ENCODE measurements around the gene AIMP1. TPM values are rescaled to one million over a fixed set of nuclear protein-coding genes. Genes with fewer than 3 reads are reported as not detected.

AIMP1 gene
- total RNA-seq, 1 experiment from 2014 or later: 143 TPM

DNA sequence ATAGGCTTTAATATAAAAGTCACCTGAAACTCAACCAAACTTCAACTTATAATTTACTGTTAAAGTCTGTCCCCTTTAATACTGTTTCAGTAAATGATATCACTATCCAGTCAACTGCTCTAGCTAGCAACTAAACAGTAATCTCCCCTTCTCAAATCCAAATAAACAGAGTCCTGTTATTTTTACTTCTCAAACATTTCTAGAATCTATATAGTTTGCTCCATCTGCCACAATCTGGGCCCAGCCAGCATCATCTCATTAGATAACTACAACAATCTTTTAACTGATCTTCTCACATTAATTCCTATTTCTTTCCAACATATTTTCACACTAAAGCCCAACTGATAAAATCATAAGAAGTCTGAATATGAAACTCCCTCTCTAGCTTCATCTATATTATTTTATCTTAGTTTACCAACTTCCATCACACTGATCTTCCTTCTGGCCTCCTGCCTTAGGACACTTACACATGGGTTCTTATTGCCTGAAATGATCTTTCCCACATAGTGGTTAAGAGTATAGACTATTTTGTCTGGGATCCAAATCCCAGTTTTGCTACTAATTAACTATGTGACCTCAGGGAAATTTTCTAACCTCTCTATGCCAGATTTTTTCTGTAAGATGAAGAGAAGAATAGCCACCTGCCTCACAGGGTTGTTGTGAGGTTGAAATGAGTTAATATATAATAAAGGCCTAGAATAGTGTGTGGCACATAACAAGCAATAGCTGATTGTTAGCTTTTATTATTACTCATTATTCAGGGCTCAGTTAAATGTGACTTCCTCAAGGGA lies 18.9 kb upstream of the AIMP1 start:
- Histone ChIP-seq H3K27me3 (replicated peaks; ENCODE audit: control insufficient read depth, insufficient read depth, low read length) (no peaks in the 10 kb centered on the region), H3K36me3 (ENCODE audit: control insufficient read depth, insufficient read depth, low read length) (no peaks in the 10 kb centered on the region; the same call in 1 of the 2 replicates), H3K9me3 (no peaks in the 10 kb centered on the region), H3K4me1 (peaks cover 24% of the 10 kb centered on the region), H3K4me3 (ENCODE audit: low read depth, low read length) (no peak overlapping the region)
- no TSS peak for BruUV-seq (replicated peaks)
- peaks cover 27% of the 10 kb centered on the region for H3K4me1 Mint-ChIP-seq (ENCODE audit: low read depth, unreplicated experiment)
- H3K4me3 Mint-ChIP-seq (ENCODE audit: unreplicated experiment): peak overlapping the region; percentile 4
- peaks cover 26% of the 10 kb centered on the region for H3K36me3 Mint-ChIP-seq (ENCODE audit: insufficient read depth, unreplicated experiment)
- no peak for DNase-seq
- ChIA-PET CTCF (no interaction called here), POLR2A (no interaction called here)
- TF ChIP-seq, protein P1, sequence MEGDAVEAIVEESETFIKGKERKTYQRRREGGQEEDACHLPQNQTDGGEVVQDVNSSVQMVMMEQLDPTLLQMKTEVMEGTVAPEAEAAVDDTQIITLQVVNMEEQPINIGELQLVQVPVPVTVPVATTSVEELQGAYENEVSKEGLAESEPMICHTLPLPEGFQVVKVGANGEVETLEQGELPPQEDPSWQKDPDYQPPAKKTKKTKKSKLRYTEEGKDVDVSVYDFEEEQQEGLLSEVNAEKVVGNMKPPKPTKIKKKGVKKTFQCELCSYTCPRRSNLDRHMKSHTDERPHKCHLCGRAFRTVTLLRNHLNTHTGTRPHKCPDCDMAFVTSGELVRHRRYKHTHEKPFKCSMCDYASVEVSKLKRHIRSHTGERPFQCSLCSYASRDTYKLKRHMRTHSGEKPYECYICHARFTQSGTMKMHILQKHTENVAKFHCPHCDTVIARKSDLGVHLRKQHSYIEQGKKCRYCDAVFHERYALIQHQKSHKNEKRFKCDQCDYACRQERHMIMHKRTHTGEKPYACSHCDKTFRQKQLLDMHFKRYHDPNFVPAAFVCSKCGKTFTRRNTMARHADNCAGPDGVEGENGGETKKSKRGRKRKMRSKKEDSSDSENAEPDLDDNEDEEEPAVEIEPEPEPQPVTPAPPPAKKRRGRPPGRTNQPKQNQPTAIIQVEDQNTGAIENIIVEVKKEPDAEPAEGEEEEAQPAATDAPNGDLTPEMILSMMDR (IDR thresholded peaks at IDR 0.05; ENCODE audit: insufficient read depth in 1 of 2, low read depth in 1 of 2, low read length in 1 of 2, severe bottlenecking in 1 of 2, unreplicated experiment in 1 of 2): no peak
- peak overlapping the region; percentile 17 for H3K27ac Mint-ChIP-seq (ENCODE audit: unreplicated experiment)
- H3K9me3 Mint-ChIP-seq (ENCODE audit: unreplicated experiment): peaks cover 10% of the 10 kb centered on the region
- intact Hi-C loops (cut with micrococcal nuclease; ENCODE audit: unreplicated experiment): no loop called here
- no peaks in the 10 kb centered on the region for H3K27me3 Mint-ChIP-seq (ENCODE audit: insufficient read depth, unreplicated experiment)

DNA sequence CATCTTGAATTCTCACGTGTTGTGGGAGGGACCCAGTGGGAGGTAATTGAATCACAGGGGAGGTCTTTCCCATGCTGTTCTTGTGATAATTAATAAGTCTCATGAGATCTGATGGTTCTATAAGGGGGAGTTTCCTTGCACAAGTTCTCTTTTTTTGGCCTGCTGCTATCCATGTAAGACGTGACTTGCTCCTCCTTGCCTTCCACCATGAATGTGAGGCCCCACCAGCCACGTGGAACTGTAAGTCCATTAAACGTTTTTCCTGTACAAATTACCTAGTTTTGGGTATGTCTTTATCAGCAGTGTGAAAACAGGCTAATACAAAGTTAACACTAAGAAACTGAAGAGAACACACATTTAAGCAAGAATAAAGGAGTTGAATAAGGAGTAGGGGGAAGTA lies 16.4 kb upstream of the AIMP1 start:
- no peak overlapping the region for H3K27ac Mint-ChIP-seq (ENCODE audit: unreplicated experiment)
- H3K4me3 ChIP-seq (ENCODE audit: low read depth, low read length): no peak overlapping the region
- no peaks in the 10 kb centered on the region for H3K27me3 Mint-ChIP-seq (ENCODE audit: insufficient read depth, unreplicated experiment)
- DNase-seq: no peak
- ChIA-PET POLR2A (no interaction called here), CTCF (no interaction called here)
- intact Hi-C loops (cut with micrococcal nuclease; ENCODE audit: unreplicated experiment): no loop called here
- H3K4me3 Mint-ChIP-seq (ENCODE audit: unreplicated experiment): no peak overlapping the region
- H3K4me1 ChIP-seq: peaks cover 46% of the 10 kb centered on the region
- no TSS peak for BruUV-seq (replicated peaks)
- peaks cover 1% of the 10 kb centered on the region; the same call in 1 of the 2 replicates for H3K36me3 ChIP-seq (ENCODE audit: control insufficient read depth, insufficient read depth, low read length)
- TF ChIP-seq, protein P1 (IDR thresholded peaks at IDR 0.05; ENCODE audit: insufficient read depth in 1 of 2, low read depth in 1 of 2, low read length in 1 of 2, severe bottlenecking in 1 of 2, unreplicated experiment in 1 of 2): no peak
- H3K9me3 Mint-ChIP-seq (ENCODE audit: unreplicated experiment): peaks cover 10% of the 10 kb centered on the region
- peaks cover 30% of the 10 kb centered on the region for H3K36me3 Mint-ChIP-seq (ENCODE audit: insufficient read depth, unreplicated experiment)
- H3K9me3 ChIP-seq: no peaks in the 10 kb centered on the region
- no peaks in the 10 kb centered on the region for H3K27me3 ChIP-seq (replicated peaks; ENCODE audit: control insufficient read depth, insufficient read depth, low read length)
- peaks cover 52% of the 10 kb centered on the region for H3K4me1 Mint-ChIP-seq (ENCODE audit: low read depth, unreplicated experiment)

DNA sequence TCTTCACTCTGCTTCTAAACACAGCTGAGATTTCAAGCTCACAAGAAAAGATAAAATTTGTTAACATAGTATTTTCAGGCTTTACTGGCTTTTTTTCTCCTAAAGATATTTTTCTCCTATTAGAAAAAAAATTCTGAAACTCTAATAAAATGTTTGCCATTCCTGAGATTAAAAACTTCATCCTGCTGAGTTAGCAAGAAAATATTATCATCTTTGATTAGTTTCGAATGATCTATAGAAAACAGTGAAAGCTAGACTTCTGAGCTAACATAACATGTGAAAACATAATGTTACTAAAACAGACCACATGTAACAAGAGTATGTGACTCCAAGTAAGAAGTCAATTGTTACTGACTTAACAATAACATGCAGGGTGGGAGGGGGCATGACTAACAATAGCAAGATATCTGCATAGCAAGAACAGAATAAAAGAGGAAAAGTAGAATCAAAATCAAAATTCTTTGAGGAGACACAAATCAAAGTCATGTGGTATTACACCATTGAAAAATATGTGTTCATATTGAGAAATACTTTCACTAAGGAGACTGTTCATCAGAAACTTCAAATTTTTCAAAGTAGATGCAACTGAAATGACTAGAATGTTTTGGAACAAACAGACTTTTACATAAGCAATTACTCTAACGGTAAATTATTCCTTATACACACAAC lies 14.8 kb upstream of the AIMP1 start:
- H3K4me3 ChIP-seq (ENCODE audit: low read depth, low read length): no peak overlapping the region
- Mint-ChIP-seq H3K27ac (ENCODE audit: unreplicated experiment) (no peak overlapping the region), H3K4me3 (ENCODE audit: unreplicated experiment) (no peak overlapping the region), H3K4me1 (ENCODE audit: low read depth, unreplicated experiment) (peaks cover 59% of the 10 kb centered on the region), H3K9me3 (ENCODE audit: unreplicated experiment) (peaks cover 10% of the 10 kb centered on the region), H3K36me3 (ENCODE audit: insufficient read depth, unreplicated experiment) (peaks cover 37% of the 10 kb centered on the region), H3K27me3 (ENCODE audit: insufficient read depth, unreplicated experiment) (no peaks in the 10 kb centered on the region)
- CTCF ChIA-PET: no interaction called here
- DNase-seq: no peak
- TF ChIP-seq, protein P1 (IDR thresholded peaks at IDR 0.05; ENCODE audit: insufficient read depth in 1 of 2, low read depth in 1 of 2, low read length in 1 of 2, severe bottlenecking in 1 of 2, unreplicated experiment in 1 of 2): no peak
- H3K27me3 ChIP-seq (replicated peaks; ENCODE audit: control insufficient read depth, insufficient read depth, low read length): no peaks in the 10 kb centered on the region
- no peaks in the 10 kb centered on the region for H3K9me3 ChIP-seq
- intact Hi-C loops (cut with micrococcal nuclease; ENCODE audit: unreplicated experiment): no loop called here
- no TSS peak for BruUV-seq (replicated peaks)
- H3K36me3 ChIP-seq (ENCODE audit: control insufficient read depth, insufficient read depth, low read length): peaks cover 1% of the 10 kb centered on the region; the same call in 1 of the 2 replicates
- peaks cover 57% of the 10 kb centered on the region for H3K4me1 ChIP-seq
- POLR2A ChIA-PET: no interaction called here
